Amniotic stem cell (primary cell): ENCODE data around the gene RNF11.
"Not testable (repeated sequence)": the region's sequence is repeated elsewhere in the genome, so short reads cannot be mapped to it uniquely, and the experiment has no call there.

Experiments
- DNase-seq: peaks from one replicate; lab custom pipeline; 2025; lab: John Stamatoyannopoulos, UW

The RNF11 gene

DNA sequence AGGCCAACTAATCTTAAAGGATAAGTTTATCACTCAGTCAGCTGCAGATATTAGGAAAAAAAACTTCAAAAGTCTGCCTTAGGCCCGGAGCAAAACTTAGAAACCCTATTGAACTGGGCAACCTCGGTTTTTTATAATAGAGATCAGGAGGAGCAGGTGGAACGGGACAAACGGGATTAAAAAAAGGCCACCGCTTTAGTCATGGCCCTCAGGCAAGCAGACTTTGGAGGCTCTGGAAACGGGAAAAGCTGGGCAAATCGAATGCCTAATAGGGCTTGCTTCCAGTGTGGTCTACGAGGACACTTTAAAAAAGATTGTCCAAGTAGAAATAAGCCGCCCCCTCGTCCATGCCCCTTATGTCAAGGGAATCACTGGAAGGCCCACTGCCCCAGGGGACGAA, 7.6 kb upstream of the RNF11 start:
- DNase-seq: not testable (repeated sequence)

DNA sequence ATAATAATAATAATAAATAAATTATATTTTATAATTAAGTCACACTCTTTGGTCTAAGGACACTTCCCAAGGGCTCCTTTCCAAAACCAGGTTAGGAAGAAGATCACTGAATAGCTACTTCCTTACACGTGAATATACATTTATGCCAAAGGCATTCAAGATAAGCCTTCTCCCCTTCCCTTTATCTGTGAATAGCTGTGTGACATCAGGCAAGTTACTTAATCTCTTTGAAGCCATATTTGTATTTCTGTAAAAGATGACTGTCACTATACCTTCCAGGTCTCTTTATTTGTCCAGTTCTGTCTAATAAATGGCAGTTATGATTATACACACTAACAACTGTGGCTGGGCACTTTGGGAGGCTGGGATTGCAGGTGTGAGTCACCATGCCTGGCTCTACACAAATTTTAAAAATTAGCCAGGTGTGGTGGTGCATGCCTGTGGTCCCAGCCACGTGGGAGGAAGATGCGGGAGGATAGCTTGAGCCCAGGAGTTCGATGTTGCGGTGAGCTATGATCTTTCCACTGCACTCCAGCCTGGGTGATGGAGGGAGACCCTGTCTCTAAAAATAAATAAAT, 5.5 kb upstream of the RNF11 start:
- no peak for DNase-seq

DNA sequence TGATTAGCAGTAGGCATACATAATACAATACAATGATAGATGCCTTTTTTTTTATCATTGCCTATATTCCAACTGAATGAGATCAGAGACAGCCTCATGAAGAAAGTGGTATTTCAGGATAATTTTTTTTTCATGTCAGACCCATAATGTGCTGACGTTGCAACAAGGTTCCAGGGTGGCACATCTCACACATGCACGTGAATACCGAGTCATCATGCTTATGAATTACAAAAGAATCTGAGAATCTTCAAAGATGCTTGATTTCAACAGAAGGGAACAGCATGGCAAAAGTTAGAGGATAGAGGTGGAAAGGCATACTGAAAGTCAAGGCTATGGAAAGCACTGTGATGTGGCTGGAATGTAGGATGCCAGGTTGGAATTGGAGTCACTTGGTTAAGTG, 5.0 kb upstream of the RNF11 start:
- DNase-seq: no peak

DNA sequence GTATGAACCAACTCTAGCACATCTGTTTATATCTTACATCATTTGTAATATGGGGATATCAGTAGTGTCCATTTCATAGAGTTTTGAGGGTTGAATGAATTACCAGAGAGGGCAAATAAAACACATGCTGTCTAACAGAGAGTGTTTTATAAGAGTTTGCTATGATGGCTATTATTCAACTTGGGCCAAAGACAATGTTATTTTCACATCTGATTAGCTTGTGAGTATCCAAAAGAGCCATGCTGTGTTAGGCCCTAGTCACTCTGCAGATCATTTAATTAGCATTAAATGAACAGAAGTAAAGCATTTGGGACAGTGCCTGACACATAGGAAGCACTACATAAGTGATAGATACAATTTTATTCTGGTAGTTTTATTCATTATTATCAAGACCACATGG, 4.2 kb upstream of the RNF11 start:
- DNase-seq: no peak

DNA sequence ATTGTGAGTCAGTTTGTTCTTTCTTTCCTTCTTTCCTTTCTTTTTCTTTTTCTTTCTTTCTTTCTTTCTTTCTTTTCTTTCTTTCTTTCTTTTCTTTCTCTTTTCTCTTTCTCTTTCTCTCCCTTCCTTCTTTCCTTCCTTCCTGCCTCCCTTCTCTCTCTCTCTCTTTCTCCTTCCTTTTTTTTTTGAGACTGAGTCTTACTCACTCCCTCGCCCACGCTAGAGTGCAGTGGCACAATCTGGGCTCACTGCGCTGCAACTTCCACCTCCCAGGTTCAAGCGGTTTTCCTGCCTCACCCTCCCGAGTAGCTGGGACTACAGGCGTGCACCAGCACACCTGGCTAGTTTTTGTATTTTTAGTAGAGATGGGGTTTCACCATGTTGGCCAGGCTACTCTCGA, 1.8 kb upstream of the RNF11 start:
- not testable (repeated sequence) for DNase-seq

DNA sequence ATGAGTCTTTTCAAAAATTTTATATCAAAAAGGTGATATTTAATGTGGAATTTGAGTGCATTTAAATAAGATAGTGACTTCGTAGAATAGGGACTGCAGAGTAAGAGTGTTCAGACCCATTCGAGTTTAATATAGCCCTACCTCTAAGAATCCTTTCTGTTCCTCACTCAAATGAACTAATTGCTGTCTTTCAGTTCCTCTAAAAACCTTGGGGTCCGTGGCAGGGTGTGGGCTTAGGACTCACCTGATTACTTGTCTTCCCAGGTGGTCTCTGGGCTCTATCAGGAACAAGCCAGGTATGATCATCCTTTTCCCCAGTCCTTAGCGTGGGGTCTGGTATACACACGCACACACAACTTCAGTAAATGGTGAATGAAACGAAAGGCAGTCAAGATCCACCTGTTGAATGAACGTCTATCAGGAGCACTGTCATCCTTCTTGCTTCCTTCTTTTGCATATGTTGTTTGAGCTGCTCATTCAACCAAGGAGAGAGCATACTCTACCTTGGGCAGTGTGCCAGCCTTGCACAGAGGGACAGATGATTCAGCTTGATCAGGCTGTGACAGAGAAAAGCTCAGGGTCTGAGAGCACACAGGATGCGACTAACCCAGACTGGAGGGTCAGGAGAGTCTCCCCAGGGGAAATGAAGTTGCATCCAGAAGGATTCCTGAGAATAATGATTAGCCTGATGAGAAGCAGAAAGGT, 1.2 kb upstream of the RNF11 start:
- DNase-seq: peak; percentile 30

DNA sequence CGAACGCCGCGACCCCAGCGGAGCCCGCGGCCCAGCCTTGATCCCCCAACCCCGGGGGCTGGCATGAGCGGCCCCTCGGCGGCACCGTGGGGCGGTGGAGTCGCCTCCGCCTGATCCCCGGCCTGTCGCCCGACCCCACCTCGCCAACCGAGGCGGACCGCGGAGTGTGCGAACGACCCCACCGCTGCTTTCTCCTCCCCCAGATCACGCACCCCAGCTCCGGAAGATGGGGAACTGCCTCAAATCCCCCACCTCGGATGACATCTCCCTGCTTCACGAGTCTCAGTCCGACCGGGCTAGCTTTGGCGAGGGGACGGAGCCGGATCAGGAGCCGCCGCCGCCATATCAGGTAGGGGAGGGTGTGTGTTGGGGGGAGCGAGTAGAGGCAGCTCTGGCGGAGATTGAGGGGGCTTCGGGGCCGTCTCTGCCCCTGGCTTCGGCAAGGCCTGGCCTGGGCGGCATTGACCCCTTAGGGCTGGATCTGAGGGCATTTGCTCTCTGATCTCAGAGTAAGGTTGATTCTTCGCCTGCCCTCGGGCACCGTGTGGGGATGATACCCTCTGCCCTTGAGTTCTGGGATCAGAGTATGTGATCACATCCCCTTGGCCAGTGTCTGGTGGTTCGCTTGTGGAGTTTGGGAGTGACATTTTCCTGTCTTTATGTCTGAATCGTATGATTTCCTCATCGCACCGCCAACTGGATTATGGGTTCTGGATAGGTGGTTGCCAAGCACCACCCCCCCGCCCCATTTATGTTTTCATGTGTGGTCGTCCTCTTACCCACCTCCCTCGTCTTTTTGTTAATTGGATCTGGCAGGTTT, 668 bp downstream of the RNF11 start:
- peak; percentile 28 for DNase-seq

DNA sequence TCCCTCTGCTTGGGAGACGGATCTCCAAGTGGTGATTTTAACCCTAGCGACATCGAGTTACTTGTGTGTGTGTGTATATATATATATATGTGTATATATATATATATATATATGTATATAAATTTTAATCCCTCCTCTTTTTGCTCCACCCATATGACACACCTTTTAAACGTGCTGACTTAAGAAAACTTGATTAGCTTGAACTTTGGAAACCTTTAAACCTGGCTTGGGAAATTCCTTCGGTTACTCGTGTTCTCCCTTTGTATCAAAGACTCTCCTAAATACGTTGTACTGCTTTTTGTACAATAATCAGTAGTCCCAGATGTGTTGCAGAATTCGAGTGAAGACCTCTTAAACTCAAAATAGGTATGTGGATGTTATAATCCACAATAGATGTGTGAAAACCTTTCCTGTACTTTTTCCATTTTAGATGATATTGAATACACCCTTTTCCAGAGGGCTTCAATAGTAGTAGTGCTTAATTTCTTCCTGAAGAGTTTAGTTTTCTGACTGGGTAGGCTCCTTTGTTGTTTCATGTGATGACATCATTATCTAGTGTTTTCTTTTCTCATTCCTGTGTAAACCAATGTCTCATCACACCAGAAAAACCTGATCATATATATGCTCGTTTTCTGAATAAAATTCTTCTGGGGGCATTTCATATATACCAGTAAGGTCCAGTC, 1.4 kb downstream of the RNF11 start:
- no peak for DNase-seq

DNA sequence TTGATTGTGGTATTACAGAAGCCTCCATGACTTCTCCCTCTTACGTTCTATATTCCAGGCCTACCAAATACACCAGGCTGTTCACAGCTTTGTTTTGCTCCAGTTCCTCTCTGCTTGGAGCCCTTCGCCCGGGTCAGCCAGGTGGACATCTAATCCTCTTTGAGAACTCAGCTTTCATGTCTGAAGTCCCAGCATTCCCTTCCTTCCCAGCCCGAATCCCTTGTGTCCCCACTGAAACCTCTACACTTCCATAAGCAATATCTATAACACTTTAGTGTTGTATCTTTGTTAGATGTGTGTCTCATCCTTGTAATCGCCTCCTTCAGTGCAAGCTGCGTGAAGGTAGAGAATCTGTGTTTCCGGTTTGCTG, 1.9 kb downstream of the RNF11 start:
- no peak for DNase-seq

DNA sequence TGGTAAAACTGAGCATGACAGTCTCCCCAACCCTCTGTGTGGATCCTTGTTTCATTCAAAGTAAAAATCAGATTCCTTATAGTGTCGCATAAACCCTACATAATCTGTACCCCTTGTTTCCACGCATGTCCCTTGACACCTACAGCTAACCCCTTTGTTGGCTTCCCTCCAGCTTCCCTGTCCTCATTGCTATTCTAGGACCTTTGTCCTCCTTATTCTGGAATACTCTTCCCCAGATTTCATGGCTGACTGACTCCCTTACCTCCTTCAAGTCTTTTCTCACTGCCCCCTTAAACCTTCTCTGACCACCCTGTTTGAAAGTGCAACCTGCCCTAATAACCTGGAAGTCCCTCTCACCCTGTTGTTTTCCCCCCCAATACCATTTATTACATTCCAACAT, 4.0 kb downstream of the RNF11 start:
- no peak for DNase-seq

DNA sequence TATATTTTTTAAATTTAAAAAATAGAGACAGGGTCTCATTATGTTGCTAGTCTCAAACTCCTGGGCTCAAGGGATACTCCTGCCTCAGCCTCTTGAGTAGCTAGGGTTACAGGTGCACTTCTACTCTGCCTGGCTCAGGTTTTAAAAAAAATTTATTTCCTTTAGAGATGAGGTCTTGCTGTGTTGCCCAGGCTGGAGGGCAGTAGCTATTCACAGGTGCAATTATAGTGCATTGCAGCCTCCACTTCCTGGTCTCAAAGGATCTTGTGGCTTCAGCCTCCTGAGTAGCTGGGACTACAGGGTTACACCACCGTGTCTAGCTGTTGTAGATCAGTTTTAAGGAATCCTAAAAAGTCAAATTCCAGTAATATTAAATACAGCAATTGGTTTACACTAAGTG, 5.0 kb downstream of the RNF11 start:
- DNase-seq: no peak

DNA sequence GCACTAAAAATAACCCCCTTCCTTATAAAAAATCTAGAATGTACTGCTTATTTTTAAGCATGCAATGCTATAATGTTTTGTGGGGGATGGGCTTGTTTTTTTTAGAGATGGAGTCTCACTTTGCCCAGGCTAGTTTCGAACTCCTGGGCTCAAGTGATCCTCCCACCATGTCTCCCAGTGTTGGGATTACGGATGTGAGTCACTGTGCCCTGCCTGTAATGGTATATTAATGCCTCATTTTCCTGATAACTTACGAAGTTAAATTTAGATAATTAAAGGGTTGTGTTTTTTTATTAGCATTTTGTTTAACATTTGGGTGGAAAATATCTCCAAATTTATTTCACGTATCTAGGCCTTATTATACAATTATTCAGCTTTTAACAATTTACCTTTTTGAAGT, 6.5 kb downstream of the RNF11 start:
- DNase-seq: no peak

DNA sequence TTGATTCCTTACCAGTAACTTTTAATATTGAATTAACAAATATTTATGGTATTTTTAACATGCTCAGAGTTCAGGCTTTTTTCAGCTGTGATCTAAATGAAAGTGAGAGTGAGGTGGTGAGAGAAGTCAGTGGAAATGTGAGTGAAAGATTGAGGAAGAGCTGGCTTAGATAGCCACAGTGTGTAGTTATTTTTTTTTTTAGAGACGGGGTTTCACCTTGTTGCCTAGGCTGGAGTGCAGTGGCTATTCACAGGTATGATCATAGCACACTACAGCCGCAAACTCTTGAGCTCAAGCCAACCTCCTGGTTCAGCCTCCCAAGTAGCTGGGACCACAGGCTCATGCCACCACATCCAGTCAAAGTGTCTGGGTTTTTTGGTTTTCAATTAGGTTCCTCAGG, 10.9 kb downstream of the RNF11 start:
- DNase-seq: no peak

DNA sequence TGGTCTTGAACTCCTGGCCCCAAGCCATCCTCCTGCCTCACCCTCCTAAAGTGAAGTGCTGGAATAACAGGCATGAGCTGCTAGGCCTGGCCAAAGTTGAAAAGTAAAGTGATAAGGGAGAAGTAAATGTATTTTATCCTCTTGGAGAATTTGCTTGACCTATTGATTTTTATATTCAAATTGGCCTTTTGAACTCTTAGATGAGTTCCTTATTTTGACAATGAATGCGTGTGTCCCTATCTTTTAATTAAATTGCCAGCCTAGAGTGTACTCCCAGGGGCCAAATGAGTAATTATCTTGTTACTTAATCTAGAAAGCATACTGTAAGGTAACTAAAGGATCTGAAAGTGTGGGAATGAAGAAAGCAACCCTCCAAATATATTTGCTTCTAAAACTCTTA, 11.4 kb downstream of the RNF11 start:
- DNase-seq: no peak

DNA sequence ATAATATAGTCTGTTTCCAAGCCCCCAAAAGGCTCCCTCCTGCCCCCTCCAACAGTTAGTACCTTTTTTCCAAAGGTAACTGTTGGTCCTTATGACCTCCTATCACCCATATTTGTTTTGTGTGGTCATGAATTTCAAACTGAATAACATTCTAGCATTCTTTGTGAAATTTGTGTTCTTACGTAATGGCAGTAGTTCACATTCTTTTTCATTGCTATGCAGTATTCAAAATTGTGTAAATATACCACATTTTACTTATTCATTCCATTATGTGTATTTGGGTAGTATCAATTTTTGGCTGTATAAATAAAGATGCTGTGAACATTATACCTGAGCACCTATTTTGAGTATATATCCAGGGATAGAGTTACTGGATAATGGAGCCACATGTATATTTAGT, 13.4 kb downstream of the RNF11 start:
- DNase-seq: no peak

DNA sequence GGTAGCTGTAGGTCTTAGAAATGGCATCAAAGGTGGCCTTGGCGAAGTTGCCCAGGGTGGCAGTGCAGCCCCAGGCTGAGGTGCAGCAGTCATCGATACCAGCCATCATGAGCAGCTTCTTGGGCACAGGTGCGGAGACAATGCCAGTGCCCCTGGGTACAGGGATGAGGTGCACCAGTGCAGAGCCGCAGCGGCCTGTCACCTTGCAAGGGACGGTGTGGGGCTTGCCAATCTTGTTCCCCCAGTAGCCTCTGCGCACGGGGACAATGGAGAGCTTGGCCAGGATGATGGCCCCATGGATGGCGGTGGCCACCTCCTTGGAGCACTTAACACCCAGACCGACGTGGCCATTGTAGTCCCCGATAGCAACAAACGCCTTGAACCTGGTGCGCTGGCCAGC, 14.7 kb downstream of the RNF11 start:
- DNase-seq: not testable (repeated sequence)

DNA sequence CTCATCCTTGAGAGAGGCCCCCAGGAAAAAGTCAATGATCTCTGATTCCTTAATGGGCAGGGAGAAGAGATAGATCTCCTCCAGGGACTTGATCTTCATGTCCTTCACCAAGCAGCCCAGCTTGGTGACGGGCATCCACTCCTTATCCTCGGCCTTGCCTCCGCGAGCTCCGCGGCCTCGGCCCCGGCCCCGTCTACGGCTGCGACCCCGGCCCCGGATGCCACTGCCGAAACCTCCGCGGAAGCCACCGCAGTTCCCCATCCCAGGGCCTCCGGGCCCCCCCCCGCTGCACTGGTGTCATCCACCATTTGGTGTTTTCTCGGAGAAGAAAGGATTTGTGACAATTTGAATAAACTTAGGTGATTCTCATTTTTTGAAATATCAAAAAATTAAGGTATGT, 15.1 kb downstream of the RNF11 start:
- DNase-seq: not testable (repeated sequence)

DNA sequence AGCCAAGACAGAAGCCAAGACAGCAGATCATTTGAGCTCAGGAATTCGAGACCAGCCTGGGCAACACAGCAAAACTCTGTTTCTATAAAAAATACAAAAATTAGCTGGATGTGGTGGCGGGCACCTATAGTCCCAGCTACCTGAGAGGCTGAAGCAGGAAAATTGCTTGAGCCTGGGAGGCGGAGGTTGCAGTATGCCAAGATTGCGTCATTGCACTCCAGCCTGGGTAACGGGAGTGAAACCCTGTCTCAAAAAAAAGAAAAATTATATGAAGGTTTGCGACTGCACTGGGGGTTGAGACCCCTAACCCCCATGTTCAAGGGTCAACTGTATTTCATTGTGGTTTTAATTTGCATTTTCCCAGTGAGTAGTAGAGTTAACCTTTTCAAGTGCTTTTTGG, 16.3 kb downstream of the RNF11 start:
- no peak for DNase-seq

DNA sequence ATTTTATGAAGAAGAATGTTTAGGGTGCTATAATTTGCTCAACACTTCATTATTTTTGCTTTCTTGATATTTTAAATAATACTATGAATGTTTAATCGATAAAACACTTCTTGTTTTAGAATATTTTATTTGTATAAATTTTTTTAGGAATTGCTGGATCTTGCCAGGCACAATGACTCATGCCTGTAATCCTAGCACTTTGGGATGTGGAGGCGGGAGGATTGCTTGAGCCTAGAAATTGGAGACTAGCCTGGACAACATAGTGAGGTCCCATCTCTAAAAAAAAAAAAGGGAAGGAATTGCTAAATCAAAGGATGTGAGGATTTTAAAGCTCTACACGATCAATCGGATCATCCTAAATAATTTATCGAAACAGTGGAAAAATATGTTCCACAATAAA, 17.6 kb downstream of the RNF11 start:
- no peak for DNase-seq

DNA sequence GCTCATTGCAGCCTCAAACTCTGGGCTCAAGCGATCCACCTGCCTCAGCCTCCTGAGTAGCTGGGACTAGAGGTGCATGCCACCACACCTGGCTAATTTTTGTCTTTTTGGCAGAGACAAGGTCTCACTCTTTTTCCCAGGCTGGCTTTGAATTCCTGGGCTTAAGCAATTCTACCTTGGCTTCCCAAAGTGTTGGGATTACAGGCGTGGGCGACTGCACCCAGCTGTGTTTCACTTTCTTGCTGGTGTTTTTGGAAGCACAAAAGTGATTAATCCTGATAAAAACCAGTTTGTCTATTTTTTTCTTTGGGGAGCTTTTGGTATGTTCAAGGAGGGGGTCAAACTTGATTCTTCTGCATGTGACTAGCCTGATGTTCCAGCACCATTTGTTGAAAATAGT, 19.3 kb downstream of the RNF11 start:
- no peak for DNase-seq

DNA sequence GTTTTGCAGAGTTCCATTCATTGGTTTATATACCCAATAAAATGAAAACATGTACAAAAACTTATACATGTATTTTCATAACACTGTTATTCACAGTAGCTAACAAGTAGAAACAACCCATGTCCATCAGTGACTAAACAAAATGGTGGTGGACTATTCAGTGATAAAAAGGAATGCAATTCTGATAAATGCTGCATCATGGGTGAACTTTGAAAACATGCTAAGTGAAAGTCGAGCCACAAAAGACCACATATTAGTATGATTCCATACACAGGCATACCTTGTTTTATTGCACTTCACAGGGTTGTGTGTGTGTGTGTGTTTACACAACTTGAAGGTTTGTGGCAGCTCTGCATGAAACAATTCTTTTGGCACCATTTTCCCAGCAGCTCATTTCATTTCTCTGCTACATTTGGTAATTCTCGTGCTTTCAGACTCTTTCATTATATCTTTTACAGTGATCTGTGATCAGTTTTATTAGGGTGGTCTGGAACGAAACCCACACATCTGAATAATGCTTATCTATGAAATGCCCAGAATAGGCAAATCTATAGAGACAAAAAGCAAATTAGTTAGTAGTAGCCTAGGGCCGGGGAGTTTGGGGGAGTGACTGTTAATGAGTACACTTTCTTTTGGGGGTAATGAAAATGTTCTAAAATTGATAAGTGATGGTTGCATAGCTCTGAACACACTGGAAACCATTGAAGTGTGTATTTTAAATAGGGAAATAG, 27.2 kb downstream of the RNF11 start:
- DNase-seq: no peak

DNA sequence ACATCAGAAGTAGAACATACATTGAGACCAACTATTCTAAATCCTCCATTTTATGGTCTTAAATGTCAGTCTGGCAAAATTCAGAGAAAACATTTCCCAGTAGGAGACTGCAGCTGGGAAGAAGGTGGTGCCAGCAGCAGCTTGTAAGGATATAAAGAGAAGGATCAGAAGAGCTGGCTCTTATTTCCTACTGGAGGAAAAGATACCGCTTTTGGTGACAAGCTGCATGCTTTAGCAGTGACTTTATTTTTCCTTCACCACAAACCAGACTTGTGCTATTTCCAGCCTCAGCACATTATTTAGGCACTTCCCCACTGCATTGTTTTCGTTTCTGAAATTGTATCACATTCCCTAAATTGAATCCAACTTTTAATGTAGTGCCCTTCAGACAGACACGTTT, 28.4 kb downstream of the RNF11 start:
- DNase-seq: peak; percentile 78
